ENCODE data around the gene CEACAM18. TPM values are rescaled to one million over a fixed set of nuclear protein-coding genes. Genes with fewer than 3 reads are reported as not detected.

The CEACAM18 gene
- total RNA-seq, 1 donor from 2014 or later: not detected

DNA sequence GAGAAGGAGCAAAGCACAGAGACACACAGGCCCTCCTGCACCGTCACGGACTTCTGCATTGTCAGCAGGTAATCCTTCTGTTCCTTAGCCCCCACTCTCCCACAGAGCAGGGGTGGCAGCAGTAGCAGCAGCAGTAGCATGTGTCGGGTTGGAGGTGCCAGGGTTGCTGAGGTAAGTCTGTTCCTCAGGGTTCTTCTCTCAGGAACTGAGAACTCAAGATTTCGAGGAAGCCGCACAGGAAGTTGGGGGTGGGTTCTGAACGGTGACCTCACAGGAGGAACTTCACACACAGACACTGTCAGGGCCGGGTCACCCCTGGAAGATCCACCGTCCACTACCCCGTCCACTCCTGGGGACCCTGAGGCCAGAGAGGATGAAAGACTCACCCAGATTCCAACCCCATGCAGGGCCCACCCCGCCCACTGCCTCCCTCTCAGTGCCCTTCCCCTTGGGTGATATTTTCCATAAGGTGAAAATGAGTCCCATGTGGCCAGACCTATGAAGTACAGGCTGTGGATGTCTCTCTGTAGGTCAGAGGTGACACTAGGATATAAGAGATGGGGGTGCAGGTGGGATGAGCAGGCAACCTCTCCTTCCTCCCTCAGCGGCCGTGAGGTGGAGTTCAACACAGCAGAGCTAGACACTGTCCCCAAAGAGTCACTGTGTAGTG, 23.4 kb downstream of the CEACAM18 start, which contains the start of gene SIGLEC12:
SIGLEC12 (minus strand) TSS at position 207 of the 670 bp plus-strand sequence; CDS start at position 140, 67 bp downstream.
- peaks cover 19% of the 10 kb centered on the region for H3K36me3 Mint-ChIP-seq (ENCODE audit: low read depth, unreplicated experiment)
- no peak within 1 kb of the TSS for H3K27ac Mint-ChIP-seq (ENCODE audit: unreplicated experiment)
- DNase-seq (ENCODE audit: low spot score): no peak
- H3K4me1 Mint-ChIP-seq (ENCODE audit: unreplicated experiment): peaks cover 6% of the 10 kb centered on the region
- H3K9me3 Mint-ChIP-seq (ENCODE audit: unreplicated experiment): peaks cover 16% of the 10 kb centered on the region
- TF ChIP-seq, protein P1, sequence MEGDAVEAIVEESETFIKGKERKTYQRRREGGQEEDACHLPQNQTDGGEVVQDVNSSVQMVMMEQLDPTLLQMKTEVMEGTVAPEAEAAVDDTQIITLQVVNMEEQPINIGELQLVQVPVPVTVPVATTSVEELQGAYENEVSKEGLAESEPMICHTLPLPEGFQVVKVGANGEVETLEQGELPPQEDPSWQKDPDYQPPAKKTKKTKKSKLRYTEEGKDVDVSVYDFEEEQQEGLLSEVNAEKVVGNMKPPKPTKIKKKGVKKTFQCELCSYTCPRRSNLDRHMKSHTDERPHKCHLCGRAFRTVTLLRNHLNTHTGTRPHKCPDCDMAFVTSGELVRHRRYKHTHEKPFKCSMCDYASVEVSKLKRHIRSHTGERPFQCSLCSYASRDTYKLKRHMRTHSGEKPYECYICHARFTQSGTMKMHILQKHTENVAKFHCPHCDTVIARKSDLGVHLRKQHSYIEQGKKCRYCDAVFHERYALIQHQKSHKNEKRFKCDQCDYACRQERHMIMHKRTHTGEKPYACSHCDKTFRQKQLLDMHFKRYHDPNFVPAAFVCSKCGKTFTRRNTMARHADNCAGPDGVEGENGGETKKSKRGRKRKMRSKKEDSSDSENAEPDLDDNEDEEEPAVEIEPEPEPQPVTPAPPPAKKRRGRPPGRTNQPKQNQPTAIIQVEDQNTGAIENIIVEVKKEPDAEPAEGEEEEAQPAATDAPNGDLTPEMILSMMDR (IDR thresholded peaks at IDR 0.05; ENCODE audit: unreplicated experiment): no peak
- no peak within 1 kb of the TSS for H3K4me3 Mint-ChIP-seq (ENCODE audit: unreplicated experiment)
- H3K27me3 Mint-ChIP-seq (ENCODE audit: unreplicated experiment): peaks cover 10% of the 10 kb centered on the region

DNA sequence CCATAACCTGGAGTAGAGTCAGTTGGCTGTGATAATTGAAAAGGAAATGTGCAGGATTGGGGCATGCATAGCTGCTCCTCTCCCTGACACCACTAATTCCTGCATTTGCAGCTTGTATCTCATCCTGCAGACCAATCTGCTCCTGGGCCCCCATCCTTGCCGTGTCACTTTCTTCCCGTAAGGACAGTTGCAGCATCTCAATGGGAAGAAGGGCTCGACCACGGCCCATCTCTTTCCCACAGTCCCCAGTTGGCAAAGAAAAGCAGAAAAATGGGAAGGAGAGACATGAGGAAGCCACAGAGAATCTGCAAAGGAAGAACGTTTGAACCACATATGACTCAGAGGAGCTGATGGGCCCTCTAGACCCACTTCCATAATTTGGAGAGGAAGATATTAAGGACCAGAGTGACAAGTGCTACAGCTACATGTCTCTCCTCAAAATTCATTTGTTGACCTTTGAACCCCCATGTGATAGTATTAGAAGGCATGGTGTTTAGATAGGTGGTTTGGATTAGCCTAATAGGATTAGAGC, 25.0 kb downstream of the CEACAM18 start:
- Mint-ChIP-seq H3K27me3 (ENCODE audit: unreplicated experiment) (peaks cover 10% of the 10 kb centered on the region), H3K9me3 (ENCODE audit: unreplicated experiment) (peaks cover 16% of the 10 kb centered on the region), H3K36me3 (ENCODE audit: low read depth, unreplicated experiment) (peaks cover 19% of the 10 kb centered on the region), H3K4me1 (ENCODE audit: unreplicated experiment) (peaks cover 9% of the 10 kb centered on the region), H3K4me3 (ENCODE audit: unreplicated experiment) (peak overlapping the region; percentile 51), H3K27ac (ENCODE audit: unreplicated experiment) (no peak overlapping the region)
- TF ChIP-seq, protein P1 (IDR thresholded peaks at IDR 0.05; ENCODE audit: unreplicated experiment): no peak
- no peak for DNase-seq (ENCODE audit: low spot score)

DNA sequence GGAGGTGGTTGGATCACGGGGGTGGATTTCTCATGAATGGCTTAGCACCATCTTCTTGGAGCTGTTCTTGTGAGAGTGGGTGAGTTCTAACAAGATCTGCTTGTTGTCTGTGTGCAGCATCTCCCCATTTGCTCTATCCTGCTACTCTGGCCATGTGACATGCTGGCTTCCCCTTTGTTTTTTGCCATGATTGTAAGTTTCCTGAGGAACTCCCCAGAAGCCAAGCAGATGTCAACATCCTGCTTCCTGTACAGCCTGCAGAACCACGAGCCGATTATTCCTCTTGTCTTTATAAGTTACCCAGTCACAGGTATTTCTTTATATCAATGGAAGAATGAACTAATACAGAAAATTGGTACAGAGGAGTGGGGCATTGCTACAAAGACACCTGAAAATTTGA, 25.6 kb downstream of the CEACAM18 start:
- Mint-ChIP-seq H3K27ac (ENCODE audit: unreplicated experiment) (no peak overlapping the region), H3K27me3 (ENCODE audit: unreplicated experiment) (peaks cover 10% of the 10 kb centered on the region), H3K4me1 (ENCODE audit: unreplicated experiment) (peaks cover 7% of the 10 kb centered on the region), H3K4me3 (ENCODE audit: unreplicated experiment) (no peak overlapping the region), H3K36me3 (ENCODE audit: low read depth, unreplicated experiment) (peaks cover 15% of the 10 kb centered on the region), H3K9me3 (ENCODE audit: unreplicated experiment) (peaks cover 16% of the 10 kb centered on the region)
- no peak for DNase-seq (ENCODE audit: low spot score)
- TF ChIP-seq, protein P1 (IDR thresholded peaks at IDR 0.05; ENCODE audit: unreplicated experiment): no peak

DNA sequence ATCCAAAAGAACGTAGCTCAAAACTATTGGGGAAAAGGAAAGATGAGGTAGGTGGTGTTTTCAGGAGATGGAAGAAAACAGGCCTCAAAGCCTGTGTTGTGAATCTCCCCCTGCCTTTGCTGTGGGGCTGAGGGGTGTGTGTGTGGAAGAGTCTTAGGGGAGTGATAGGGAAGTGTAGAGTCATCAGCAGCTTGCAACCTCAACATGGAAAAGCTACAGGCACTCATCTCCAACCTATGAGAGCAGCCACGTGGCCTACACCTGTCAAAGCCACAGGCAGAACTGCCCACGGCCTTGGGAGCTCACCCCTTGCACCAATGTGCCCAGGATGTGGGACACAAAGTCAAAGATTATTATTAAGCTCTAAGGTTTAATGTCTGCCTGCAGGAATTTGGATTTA, 27.6 kb downstream of the CEACAM18 start:
- peaks cover 6% of the 10 kb centered on the region for H3K27me3 Mint-ChIP-seq (ENCODE audit: unreplicated experiment)
- peaks cover 7% of the 10 kb centered on the region for H3K4me1 Mint-ChIP-seq (ENCODE audit: unreplicated experiment)
- no peak for DNase-seq (ENCODE audit: low spot score)
- H3K36me3 Mint-ChIP-seq (ENCODE audit: low read depth, unreplicated experiment): peaks cover 15% of the 10 kb centered on the region
- TF ChIP-seq, protein P1 (IDR thresholded peaks at IDR 0.05; ENCODE audit: unreplicated experiment): no peak
- H3K9me3 Mint-ChIP-seq (ENCODE audit: unreplicated experiment): peaks cover 16% of the 10 kb centered on the region
- H3K27ac Mint-ChIP-seq (ENCODE audit: unreplicated experiment): no peak overlapping the region
- no peak overlapping the region for H3K4me3 Mint-ChIP-seq (ENCODE audit: unreplicated experiment)

DNA sequence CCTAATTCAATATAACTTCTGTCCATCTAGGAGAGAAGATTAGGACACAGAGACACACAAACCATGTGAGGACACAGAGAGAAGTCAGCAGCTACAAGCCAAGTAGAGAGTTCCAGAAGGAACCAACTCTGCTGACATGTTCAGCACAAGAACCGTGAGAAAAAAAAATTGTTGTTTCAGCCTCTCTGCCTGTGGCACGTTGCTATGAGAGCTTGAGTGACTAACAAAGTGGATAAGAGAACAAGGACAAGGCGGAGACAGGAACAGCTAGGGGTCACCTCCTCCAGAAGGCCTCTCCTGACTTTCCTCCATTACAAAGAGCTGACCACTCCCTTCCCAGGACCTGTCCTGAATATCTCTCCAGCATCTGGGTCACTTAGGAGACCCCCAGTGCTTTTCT, 28.9 kb downstream of the CEACAM18 start:
- no peak for DNase-seq (ENCODE audit: low spot score)
- peaks cover 3% of the 10 kb centered on the region for H3K4me1 Mint-ChIP-seq (ENCODE audit: unreplicated experiment)
- H3K9me3 Mint-ChIP-seq (ENCODE audit: unreplicated experiment): peaks cover 16% of the 10 kb centered on the region
- H3K27ac Mint-ChIP-seq (ENCODE audit: unreplicated experiment): no peak overlapping the region
- no peak overlapping the region for H3K4me3 Mint-ChIP-seq (ENCODE audit: unreplicated experiment)
- H3K27me3 Mint-ChIP-seq (ENCODE audit: unreplicated experiment): peaks cover 6% of the 10 kb centered on the region
- peaks cover 15% of the 10 kb centered on the region for H3K36me3 Mint-ChIP-seq (ENCODE audit: low read depth, unreplicated experiment)
- TF ChIP-seq, protein P1 (IDR thresholded peaks at IDR 0.05; ENCODE audit: unreplicated experiment): no peak
